ENCODE results near the gene RAD51B.

The RAD51B gene

DNA sequence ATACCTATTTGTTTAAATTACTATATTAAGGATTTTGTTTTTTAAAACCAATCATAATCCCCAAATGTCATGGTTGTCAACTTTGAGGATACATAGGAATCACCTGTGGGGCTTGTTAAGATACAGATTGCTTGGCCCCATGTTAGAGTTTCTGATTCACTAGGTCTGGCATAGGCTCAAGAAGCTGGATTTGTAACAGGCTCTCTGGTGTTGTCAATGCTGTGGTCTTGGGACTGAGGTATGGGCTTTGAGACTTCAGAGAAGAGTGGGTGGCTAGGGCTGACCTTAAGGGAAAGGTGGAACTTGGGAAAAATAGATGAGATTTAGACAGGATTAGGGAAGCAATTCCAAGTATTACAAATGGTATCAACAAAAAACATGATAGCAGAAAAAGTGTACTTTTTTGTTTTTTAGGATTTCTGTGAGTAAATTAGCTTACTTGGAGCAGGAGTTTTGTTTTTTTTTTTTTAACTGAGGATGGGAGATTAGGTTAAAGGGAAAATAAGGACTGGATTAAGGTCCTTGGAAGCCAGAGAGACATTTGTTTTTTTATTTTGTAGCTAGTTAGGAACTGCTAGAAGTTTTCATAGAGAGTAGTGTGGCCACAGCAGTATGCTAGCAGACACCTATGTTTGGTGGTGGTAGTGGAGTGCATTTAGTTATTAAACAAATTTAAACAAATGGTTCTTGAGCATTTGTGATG lies 88.6 kb downstream of the RAD51B start:
- no peak for DNase-seq

DNA sequence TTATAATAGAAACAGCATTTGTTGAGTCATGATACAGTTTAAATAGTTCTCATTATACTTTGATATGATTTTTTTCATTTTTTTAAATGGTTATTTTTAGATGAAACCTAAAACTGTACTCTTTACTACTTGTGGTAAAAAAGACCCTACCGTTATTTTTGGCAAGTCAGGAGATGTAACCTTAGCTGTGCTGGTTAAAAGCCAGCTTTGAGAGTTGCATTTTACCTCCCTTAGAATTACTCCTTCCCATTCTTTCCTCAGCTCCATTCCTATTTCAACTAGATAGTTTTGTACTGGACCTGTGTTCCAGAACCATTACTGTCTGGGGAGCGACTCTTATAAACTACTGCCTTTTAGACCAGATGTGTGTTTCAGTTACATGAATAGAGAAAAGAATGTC lies 92.0 kb downstream of the RAD51B start:
- DNase-seq = no peak

DNA sequence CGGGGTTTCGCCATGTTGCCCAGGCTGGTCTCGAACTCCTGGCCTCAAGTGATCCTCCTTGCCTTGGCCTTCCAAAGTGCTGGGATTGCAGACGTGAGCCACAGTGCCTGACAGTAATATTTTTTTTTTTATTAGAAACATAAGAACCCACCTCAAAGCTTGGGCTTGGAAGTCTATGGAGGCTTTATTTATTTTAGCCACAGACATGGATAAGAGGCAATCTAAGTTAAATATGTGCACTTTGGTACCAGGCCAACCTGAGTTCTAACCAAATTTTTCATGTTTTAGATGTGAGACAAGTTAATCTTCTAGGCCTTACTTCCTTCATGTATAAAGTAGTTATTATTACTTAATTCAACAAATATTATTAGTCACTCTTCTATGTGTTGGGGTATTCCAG lies 96.9 kb downstream of the RAD51B start:
- DNase-seq = no peak

DNA sequence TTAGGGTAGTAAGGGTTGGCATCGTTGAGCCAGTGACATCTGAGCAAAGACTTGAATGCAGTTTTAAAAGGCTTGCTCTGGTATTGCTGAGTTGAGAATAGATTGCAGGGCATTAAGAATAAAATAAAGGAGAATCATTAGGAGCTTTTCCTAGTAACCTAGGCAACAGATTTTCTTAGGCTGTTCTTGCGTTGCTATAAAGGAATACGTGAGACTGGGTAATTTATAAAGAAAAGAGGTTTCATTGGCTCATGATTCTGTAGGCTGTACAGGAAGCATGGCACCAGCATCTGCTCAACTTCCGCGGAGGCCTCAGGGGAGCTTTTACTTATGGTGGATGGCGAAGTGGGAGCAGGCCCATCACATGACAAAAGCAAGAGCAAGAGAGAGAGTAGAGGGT lies 97.4 kb downstream of the RAD51B start:
- no peak for DNase-seq

DNA sequence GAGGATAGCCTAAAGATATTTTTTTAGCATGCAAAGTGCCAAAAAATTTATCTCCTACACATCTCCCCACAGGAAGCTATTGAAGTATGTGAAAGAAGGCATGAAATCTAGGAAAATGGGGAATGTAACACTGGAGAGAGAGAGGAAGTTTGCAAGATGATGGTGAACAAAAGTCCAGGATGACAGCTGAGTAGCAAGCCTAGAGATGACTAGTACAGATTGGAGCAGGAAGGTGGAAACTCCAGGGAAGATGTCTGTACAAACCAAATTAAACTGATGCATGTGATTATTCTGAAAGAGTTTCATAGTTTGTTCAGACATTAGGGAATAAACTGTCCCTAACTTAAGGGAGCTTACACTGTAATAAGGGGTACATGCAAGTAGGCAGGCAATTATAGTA lies 99.3 kb downstream of the RAD51B start:
- no peak for DNase-seq

DNA sequence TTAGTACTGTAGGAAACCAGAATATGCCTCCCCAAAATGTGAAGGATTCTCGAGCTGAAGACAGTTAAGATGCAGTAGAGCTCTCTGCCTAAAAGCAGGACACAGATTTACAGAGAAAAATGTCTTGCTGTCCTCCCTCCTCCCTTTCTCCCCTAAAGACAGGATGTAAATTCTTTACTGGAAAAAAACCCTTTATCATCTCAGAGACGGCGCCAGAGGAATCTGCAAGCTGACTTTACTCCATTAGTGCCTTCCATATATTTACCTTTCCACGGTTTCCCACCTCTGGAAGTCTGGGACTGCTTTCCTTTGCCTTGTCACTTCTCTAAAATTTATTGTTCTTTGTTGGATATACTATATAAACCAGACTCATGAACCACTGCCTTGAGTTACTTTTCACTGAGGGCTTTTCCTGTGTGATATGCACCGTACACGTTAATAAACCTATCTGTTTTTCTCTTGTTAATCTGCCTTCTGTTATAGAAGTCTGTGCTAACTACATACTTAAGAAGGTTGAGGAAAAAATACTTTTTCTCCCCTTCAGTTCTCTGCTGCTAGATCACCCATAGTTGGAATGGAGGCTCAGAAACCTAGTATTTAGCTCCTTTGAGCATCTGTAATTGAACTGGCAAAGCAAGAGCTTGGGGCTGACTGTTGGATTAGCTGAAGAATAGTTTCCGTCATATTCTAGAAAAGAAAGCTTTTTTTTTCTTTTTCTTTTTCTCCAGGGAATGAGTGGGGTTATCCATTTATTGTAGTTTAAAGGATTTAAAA lies 99.9 kb downstream of the RAD51B start:
- DNase-seq = no peak

DNA sequence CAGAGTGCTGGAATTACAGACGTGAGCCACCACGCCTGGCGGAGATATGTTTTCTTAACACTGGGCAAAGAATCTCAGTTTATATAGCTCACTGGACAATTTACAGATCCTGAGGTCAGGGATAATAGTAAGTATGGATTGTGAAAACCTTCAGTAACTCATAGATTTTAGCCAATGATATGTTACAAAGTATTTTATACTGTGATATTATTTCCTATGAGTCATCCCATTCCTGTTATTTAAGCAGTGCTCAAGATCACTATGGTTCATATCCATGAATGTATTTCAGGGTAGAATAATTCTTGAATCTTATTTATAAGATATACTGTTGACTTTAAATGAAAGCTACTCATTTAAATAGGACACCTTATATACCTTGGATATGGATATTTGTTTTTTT lies 107.2 kb downstream of the RAD51B start:
- DNase-seq = no peak

DNA sequence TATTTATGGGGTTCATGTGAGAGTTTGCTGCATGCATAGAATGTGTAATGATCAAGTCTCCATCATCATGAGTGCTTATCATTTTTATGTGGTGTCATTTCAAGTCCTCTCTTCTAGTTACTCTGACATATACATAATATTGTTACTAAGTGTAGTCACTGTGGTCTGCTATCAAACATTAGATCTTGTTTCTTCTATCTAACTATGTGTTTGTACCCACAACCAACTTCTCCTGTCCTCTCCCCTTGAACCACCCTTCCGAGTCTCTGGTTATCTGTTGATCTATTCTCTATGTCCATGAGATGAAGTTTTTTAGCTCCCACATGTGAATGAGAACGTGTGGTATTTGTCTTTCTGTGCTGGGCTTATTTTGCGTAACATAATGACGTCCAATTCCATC lies 107.7 kb downstream of the RAD51B start:
- no peak for DNase-seq

DNA sequence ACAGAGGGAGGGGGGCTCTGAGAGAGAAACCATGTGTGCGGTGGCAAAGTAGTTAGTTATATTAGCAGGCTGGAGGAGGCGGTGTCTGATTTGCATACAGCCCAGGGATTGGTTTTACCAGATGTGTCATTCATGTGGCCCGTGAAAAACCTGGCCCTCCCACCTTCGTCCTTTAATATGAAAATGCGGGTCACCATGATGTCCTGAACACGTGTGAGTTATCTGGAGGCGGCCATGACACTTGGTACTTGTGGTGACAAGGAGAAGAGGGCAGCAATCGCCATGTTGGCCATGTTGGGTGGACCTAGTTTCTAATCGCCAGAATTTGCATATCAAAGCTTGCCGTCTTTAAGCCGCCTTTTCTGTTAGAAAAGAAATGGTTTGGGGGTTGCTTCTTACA lies 108.8 kb downstream of the RAD51B start:
- no peak for DNase-seq

DNA sequence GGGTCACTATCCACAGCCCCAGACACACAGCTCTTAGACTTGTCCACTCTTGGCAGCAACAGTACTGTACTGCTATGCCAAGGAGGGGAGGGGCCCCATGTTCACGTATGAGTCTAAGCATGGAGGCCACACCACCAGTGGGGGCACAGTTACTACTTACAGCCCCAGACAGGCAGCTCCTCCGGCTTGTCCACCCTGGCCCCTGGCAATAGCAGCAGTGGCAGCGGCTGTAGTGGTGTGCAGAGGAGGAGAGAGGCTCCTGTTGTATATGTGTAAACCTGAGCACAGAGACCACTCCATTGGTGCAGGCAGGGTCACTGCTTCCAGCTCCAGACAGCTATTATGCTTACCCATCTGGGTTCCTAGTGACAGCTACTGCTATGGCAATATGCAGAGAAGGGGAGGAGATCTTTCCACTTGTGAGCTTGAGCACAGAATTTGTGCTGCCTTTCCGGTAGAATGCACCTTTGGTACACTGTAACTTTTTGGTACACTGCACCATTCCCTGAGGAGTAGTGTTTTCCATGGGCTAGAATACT lies 113.2 kb downstream of the RAD51B start:
- DNase-seq = no peak

DNA sequence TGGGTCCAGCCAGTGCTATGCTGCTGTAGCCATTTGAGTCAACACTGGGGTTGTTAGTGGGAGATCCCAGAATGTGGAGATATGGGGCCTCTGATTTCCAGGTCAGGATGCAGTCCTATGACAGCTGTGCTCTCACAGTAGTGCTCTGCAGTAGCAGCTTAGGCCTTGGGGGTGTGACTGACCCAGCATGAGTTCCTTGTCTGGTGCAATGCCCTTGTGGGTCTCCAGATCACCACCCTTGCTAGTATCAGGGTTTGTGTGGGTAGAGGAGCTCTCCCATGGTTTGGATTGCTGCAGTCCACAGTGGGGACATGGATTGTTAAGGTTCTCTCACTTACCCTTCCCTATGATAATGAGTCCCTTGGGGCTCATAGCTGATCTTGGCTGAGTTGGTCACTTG lies 113.7 kb downstream of the RAD51B start:
- no peak for DNase-seq

DNA sequence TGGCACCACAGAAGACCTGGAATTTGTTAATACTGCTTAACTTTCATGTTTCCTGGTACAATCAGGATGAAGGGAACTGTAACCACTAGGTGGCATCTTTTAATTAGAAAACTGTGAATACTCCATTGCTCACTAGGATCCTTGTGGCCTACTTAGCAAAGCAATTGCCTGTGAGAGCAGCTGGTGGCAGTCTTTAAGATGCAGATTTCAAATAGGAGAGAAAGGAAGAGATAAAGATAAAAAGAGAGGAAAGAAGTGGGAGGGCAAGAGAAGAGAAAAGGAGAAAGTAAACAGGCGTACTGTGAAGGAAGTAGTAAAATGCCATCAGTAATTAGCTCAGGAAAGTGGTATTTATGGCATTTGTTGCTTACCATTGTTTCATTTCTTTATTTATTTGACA lies 114.5 kb downstream of the RAD51B start:
- peak; percentile 68 for DNase-seq

DNA sequence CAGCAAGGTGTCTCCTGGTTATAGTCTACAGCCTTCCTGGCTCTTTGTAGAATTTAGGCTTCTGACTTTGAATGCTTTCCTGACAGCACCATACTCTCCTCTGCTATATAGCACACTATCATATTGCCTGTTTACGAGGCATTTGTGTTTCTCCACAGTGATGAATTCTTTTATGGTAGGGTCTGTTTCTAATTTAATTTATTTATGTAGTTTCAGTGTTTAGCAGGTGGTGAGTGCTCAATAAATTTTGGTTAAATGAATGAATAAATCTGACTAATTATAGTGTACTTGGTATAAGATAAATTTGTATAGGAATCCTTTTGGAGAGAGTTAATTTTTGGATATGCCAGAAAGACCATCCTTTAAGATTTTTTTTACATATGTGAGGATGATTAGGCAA lies 115.3 kb downstream of the RAD51B start:
- DNase-seq = no peak

DNA sequence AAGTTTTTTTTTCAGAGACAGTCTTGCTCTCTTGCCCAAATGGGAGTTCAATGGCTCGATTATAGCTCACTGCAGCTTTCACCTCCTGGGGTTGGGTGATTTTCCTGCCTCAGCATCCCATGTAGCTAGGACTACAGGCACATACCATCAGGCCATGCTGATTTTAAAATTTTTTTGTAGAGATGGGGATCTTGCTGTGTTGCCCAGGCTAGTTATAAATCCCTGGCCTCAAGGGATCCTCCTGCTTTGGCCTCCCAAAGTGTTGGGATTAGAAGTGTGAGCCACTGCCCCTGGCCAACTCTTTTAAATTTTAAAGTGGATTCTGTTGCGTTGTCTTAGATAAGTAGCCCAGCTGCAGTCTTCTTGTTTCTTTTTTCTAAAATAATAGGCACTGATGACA lies 115.8 kb downstream of the RAD51B start:
- no peak for DNase-seq

DNA sequence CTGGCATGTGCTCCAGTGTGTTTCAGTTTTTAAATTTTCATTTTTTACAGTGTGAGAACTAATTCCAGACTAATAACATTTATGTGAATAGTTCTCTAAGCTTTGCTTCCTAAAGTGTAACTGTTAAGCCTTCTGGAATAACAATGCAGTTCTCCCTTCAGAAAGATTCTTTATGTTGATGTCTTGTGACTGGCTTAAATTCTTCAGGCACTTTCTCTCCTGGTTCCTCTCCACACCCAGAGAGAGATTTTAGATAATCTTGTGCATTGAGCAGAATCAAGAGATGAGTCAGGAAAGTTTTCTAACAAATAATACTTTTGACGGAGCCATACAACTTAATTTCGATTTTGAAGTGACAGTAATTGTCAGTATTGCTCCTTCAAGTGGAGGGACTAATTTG lies 118.5 kb downstream of the RAD51B start:
- no peak for DNase-seq

DNA sequence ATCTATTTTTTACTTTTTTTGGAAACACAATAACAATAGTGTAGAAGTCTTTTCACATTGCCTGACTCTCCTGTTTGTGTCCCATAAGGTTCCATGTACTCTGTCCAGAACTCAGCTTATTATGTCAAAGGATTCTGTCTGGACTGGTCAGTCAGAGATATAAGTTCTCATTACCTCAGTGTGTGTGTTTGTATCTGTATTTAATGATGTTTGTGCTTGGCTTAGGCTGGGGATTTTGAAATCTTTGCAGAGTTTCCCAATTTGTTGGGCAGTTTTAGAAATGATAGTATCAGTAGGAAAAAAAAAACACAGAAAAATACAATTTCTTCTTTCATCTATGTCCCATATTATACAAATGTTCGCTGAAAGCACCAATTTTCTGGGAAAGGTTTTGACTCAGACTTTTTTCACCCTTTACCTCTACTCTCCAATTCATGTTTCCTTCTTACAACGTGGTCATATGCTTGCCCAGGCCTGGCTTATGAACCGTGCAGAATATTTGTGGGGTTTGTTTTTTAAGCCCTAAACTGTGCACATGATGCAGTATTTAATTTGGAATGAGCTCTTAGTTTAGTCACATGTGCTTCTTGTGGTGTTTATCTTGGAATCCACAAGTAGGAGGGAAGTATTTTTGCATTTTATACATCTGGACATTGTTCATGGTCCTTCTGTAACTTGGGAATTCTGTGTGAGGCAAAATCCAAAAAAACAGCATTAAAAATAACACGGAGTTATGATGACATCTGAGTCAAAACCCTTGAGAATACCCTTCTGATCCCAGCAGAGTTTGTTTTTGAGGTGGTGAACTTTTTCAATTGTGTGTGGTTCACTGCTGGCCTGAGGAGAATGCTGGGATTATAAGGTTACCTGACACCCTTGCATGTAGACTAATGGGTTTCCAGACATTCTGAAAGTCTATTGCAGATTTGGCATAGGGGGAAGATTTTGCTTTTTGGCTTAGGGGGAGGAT lies 121.2 kb downstream of the RAD51B start:
- no peak for DNase-seq

DNA sequence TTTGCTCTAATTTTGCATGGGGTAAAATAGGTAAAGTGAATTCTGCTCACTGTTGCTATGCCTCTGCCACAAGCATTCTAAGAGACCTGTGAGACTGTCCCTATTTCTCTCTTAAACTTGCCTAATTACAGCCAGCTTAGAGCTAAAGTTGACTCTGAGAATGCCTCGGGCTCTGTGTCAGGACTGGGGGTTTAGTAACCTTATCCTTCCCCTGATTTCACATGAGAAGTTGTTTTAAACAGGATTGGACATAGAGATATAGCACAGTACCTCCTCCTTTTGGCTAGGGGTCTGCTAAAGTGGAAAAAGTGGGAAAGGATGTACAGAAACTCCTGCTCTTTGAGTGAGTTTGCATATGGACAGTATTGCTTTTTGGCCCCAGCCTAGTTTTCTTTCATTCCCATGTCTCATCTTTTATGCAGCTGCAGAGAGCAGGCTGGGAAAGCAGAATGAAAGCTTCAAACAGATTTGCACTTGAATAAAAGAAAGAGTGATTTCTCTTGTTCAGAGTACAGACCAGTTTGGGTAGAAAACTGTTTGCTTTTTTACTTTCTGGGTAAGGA lies 122.0 kb downstream of the RAD51B start:
- DNase-seq = no peak

DNA sequence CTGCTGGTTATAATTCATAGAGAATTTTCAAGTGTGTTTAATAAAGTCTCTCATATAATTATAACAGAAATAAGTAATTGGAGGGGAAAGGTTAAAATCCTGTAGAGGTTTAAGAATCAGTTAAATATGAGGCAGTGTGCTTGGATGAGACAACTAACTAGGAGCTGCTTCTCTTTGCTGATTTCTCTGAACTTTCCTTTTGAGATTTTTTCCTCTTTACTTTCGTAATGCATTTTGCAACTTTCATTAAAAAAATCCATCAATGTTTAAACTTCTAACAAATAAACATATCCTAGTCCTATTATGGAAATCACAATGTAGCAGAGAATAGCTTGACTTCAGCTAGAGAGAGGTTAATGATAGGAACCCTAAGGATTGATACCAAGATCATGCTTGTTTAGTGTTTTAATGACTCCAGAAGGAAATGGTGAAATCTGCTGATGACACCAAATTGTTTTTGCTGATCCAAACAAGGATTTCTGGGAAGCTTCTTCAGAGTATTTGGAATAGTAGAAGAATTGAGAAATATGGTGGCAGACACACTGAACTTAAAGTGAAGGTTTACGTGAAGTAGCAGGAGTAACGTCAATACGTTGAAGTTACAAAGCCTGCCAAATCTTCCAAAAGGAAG lies 122.6 kb downstream of the RAD51B start:
- no peak for DNase-seq

DNA sequence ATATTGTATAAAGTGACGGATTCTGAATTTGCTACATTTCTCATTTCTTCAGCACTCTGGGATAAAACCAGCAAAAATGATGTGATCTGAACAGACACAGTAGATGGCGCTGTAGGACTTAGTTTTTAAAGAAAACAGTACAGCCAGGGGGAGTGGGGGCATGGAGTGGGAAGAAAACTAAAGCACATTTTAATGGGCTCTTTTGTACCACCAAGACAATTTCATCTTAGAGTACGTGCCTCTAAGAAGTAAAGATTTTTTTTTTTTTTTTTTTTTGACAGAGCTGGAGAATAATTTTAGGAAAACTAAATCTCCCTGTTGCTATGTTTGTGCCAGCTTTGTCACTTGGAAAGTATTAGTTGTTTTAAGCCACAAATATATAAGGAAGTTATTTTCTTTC lies 124.4 kb downstream of the RAD51B start:
- peak; percentile 73 for DNase-seq

DNA sequence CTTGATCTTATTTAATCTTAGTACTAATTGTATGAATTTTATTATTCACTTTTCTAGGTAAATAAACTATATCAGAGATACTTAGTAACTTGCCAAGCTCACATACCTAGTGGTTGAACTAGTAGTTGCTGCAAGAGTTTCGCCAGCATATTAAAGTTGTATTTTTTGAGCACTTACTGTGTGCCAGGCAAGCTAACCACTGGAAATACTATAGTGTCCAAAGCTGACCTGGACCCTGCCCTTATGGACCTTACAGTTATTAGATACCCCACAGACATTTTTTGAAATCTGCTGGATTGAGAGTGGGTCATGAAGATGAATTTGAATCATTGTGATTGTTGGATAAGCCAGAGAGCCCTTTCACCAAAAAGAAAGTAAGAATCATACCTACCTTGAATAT lies 125.0 kb downstream of the RAD51B start:
- no peak for DNase-seq

DNA sequence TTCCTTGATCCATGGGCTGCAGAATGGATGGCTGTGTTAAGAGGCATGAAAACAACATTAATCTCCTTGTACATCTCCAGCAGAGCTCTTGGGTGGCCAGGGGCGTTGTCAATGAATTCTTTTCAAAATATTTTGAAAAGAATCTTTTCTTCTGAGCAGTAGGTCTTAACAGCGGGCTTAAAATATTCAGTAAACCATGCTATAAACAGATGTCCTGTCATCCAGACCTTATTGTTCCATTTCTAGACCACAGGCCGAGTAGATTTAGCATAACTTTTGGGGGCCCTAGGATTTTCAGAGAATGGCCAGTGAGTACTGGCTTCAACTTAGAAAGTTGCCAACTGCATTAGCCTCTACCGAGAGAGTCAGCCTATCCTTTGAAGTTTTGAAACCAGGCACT lies 130.2 kb downstream of the RAD51B start:
- DNase-seq = no peak

DNA sequence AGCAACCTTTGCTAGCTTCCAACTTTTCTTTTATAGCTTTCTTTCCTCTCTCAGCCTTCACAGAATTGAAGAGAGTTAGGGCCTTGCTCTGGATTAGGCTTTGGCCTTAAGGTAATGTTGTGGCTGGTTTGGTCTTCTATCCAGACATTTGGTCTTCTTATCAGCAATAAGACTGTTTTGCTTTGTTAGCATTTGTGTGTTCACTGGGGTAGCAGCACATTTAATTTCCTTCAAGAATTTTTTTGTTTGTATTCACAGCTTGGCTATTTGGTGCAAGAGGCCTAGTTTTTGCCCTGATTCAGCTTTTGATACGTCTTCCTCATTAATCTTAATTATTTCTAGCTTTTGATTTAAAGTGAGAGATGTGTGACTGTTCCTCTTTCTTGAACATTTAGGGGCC lies 130.8 kb downstream of the RAD51B start:
- DNase-seq = no peak

All from NCI-H526 treated with DMSO at 0.1 percent for 48 hours (cell line).